Astrocyte of the spinal cord (primary cell): ENCODE measurements around the gene GRAP2.
"Not testable (repeated sequence)": the region's sequence is repeated elsewhere in the genome, so short reads cannot be mapped to it uniquely, and the experiment has no call there.

ENCODE experiments used
- DNase-seq: peaks from one replicate; pipeline ENCODE4 v3.0.0; 2011; ENCODE audit warnings: low read depth, low spot score
- H3K4me3 ChIP-seq: 2 replicates; pipeline ENCODE4 v1.5.1; 2011; ENCODE audit warnings: low read depth, mild to moderate bottlenecking, low read length, moderate library complexity
- CTCF ChIP-seq: IDR thresholded peaks from 2 replicates; pipeline ENCODE4 v1.5.1; 2012; ENCODE audit warnings: low read depth, mild to moderate bottlenecking, low read length, inconsistent platforms
- in situ Hi-C: cut with HindIII; loops from 2 replicates; pipeline ENCODE4 v1.10.0; 2017; ENCODE audit warnings: low sequenced_read_pairs

GRAP2 gene

GRCh38 chr22:39871008-39871798 lies 29.7 kb upstream of the GRAP2 start:
- in situ Hi-C loops: no loop called here
- TF ChIP-seq CTCF: no peak

GRCh38 chr22:39872548-39872947 lies 28.3 kb upstream of the GRAP2 start:
- DNase-seq: no peak
- in situ Hi-C loops: no loop called here
- no peak for TF ChIP-seq CTCF
- no peak overlapping the region for H3K4me3 ChIP-seq

More at GRCh38 chr22:39871008-39871798, 29.7 kb upstream of the GRAP2 start:
- no peak overlapping the region for H3K4me3 ChIP-seq
- no peak for DNase-seq

DNA sequence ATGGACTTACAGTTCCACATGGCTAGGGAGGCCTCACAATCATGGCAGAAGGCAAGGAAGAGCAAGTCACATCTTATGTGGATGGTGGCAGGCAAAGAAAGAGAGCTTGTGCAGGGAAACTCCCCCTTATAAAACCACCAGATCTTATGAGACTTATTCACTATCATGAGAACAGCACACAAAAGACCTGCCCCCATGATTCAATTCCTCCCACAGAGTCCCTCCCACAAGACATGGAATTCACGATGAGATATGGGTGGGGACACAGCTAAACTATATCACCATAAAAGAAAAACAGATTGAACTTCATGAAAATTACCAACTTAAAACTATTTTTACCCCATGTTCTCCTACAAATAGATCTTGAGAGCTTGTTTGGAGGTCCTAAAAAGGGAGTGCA lies 26.9 kb upstream of the GRAP2 start:
- no peak overlapping the region for H3K4me3 ChIP-seq
- DNase-seq: no peak
- TF ChIP-seq CTCF: no peak
- in situ Hi-C loops: no loop called here

GRCh38 chr22:39875176-39875885 lies 25.6 kb upstream of the GRAP2 start:
- DNase-seq, H3K4me3 ChIP-seq, in situ Hi-C loops: not testable (repeated sequence)

GRCh38 chr22:39877079-39877845 lies 23.6 kb upstream of the GRAP2 start:
- DNase-seq: no peak
- in situ Hi-C loops: no loop called here

DNA sequence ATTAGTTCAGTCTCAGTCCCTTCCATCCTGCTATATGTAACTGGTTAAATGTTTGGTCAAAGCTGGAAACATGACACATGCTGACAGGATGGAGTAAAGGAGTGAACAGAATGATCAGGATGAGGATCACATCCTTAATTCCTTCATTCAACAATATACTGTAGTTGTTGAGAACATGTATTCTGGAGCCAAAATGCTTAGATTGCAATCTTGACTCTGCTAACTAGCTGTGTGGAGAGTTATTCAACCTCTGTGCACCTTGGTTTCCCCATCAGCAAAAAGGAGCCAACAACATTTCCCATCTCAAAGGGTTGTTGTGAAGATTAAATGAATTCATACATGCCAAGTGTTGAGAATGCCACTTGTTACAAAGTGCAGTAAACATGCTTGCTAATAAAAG lies 20.2 kb upstream of the GRAP2 start:
- in situ Hi-C loops: no loop called here
- H3K4me3 ChIP-seq: no peak overlapping the region
- TF ChIP-seq CTCF: no peak
- DNase-seq: no peak

More at GRCh38 chr22:39877079-39877845, 23.6 kb upstream of the GRAP2 start:
- H3K4me3 ChIP-seq: no peak overlapping the region
- no peak for TF ChIP-seq CTCF
